ENCODE measurements around the gene IGFL1. TPM values are rescaled to one million over a fixed set of nuclear protein-coding genes. Genes with fewer than 3 reads are reported as not detected.
"Not testable (repeated sequence)": the region's sequence is repeated elsewhere in the genome, so short reads cannot be mapped to it uniquely, and the experiment has no call there.

IGFL1 gene
- not detected for total RNA-seq

DNA sequence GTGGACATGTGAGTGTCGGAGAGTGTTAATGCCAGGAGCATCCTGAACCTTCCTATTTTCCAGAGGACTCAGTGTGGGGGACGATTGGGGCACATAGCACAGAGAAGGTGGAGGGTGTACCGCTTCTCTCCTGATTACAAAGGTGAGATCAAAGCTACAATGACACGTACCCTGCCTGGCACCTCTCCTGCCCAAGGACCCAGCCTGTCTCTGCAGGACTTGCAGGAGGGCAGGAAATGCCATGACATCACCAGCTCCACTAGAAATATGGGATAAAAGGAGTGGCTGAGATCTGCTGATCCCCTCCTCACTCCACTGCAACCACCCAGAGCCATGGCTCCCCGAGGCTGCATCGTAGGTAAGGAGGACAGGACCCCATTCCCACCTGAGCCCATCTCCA lies at the start of gene IGFL1:
IGFL1 (plus strand) TSS at position 301 of the 400 bp plus-strand sequence; CDS start at position 334, 33 bp downstream.
- H3K36me3 Mint-ChIP-seq, result no peaks in the 10 kb centered on the region
- peaks cover 7% of the 10 kb centered on the region for H3K4me1 Mint-ChIP-seq
- CTCF ChIA-PET, result interaction anchor here (0.5 kb wide), 1 partner anchor 51 kb away, joined by 4 read pairs; no protein-coding TSS in a partner anchor
- no peak within 1 kb of the TSS for H3K4me3 Mint-ChIP-seq
- H3K9me3 Mint-ChIP-seq (ENCODE audit: low read depth), result no peaks in the 10 kb centered on the region
- peaks cover 30% of the 10 kb centered on the region for H3K27me3 Mint-ChIP-seq
- no peak for ATAC-seq
- no peak for DNase-seq
- no peak within 1 kb of the TSS for H3K27ac Mint-ChIP-seq

DNA sequence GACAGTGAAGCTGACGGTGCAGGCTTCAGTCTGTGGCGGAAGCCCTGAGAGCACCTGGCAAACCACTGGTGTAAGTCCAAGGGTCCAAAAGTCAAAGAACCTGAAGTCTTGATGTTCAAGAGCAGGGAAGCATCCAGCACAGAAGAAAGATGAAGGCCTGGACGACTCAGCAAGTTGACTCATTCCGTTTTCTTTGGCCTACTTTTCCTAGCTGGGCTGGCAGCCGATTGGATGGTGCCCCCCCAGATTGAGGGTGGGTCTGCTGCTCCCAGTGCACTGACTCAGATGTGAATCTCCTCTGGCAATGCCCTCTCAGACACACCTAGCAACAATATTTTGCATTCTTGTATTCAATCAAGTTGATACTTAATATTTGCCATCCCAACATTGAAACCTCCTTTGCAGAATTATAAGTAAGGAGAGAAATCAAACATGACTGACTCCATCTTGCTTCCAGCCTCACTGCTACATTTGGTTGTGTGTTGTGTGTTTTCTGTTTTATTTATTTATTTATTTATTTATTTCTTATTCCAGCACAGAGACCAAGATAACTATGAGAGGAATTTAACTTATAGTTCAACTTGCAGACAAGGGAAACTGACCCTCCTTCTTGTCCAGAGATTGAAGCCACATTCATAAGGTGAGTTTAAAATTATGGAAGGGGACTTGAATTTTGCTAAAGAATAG lies 48.7 kb upstream of the IGFL1 start:
- H3K27ac Mint-ChIP-seq, result no peak overlapping the region
- H3K36me3 Mint-ChIP-seq, result no peaks in the 10 kb centered on the region
- H3K27me3 Mint-ChIP-seq, result peaks cover 40% of the 10 kb centered on the region
- CTCF ChIA-PET, result interaction anchor here (1.5 kb wide), 1 partner anchor 153 kb away, joined by 4 read pairs; no protein-coding TSS in a partner anchor
- no peaks in the 10 kb centered on the region for H3K9me3 Mint-ChIP-seq (ENCODE audit: low read depth)
- DNase-seq (no peak), ATAC-seq (no peak)
- no peak overlapping the region for H3K4me3 Mint-ChIP-seq
- peaks cover 9% of the 10 kb centered on the region for H3K4me1 Mint-ChIP-seq

DNA sequence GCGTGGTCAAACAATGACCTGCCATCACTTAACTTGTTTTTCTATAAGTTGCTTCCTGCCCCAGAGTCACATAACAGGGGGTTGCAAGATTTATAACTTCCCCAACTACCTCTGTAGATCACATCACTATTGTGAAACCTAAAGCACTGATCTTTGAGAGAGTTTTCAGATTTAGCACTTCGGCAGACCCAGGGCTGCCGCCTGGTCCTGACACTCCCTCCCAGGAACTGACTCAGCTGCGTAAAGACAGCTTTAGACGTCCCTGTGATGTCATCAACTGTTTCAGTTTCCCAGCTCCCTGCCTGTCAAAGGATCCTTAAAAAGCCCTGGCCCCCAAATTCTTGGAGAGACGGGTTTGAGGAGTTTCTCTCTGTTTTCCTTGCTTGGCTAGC lies 48.2 kb upstream of the IGFL1 start:
- DNase-seq, result no peak
- Mint-ChIP-seq H3K4me3 (no peak overlapping the region), H3K4me1 (peaks cover 9% of the 10 kb centered on the region), H3K36me3 (no peaks in the 10 kb centered on the region), H3K27me3 (peaks cover 43% of the 10 kb centered on the region), H3K9me3 (ENCODE audit: low read depth) (no peaks in the 10 kb centered on the region), H3K27ac (no peak overlapping the region)
- CTCF ChIA-PET, result interaction anchor here (1.5 kb wide), 1 partner anchor 153 kb away, joined by 4 read pairs; no protein-coding TSS in a partner anchor
- ATAC-seq, result no peak

DNA sequence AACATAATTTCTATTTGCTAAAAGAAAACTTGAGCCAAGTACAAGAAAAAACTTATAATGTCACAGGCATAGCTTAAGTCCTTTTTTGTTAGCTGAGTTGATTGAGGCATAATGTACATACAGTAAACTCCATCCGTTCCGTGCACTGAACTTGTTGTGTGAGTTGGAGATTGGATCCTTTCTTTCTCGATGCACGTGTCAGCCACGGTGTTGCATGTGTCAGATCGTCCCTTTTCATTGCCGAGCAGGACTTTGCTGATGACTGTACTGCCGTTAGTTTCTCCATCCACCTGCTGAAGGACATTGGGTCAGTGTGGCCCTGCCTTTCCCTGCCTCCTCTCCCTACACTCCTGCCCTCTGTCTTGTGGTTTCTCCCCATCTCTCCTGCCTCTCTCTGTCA lies 47.1 kb upstream of the IGFL1 start:
- Mint-ChIP-seq H3K36me3 (no peaks in the 10 kb centered on the region), H3K27me3 (peaks cover 46% of the 10 kb centered on the region), H3K4me3 (no peak overlapping the region), H3K9me3 (ENCODE audit: low read depth) (no peaks in the 10 kb centered on the region), H3K4me1 (peaks cover 9% of the 10 kb centered on the region), H3K27ac (no peak overlapping the region)
- no peak for DNase-seq
- ATAC-seq, result no peak
- CTCF ChIA-PET, result interaction anchor here (1.5 kb wide), 1 partner anchor 154 kb away, joined by 4 read pairs; no protein-coding TSS in a partner anchor

DNA sequence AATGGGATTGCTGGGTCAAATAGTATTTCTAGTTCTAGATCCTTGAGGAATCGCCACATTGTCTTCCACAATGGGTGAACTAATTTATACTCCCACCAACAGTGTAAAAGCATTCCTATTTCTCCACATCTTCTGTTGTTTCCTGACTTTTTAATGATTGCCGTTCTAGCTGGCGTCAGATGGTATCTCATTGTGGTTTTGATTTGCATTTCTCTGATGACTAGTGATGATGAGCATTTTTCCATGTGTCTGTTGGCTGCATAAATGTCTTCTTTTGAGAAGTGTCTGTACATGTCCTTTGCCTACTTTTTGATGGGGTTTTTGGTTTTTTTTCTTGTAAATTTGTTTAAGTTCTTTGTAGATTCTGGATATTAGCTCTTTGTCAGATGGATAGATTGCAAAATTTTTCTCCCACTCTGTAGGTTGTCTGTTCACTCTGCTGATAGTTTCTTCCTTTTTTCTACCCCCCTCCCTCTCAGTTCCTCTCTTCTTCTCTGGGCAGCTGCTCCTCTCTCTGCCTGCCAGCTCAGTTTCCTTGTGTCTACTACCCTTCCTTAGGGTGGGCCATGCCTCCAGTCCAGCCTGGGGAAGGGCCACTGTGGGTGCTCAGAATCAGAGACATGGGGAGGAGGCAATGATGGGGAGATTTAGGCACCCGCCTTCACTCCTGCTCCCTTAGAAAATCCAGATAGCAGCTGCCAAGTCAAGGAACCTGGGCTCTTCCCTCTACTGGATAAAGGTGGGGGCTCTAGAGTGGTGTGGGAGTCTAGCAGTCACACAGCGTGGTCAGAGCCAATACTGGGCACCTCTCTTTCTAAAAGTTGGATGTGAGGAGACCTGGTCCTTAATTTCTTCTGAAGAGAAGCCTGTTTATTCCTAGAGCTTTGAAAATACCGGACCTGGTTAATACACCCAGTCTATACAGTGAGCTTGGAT lies 44.5 kb upstream of the IGFL1 start:
- not testable (repeated sequence) for H3K4me3 Mint-ChIP-seq; H3K27ac Mint-ChIP-seq; H3K36me3 Mint-ChIP-seq; DNase-seq; H3K4me1 Mint-ChIP-seq; ATAC-seq; H3K9me3 Mint-ChIP-seq (ENCODE audit: low read depth)
- peaks cover 57% of the 10 kb centered on the region for H3K27me3 Mint-ChIP-seq
- CTCF ChIA-PET, result interaction anchor here (1.5 kb wide), 1 partner anchor 9 kb away, joined by 4 read pairs; no protein-coding TSS in a partner anchor

DNA sequence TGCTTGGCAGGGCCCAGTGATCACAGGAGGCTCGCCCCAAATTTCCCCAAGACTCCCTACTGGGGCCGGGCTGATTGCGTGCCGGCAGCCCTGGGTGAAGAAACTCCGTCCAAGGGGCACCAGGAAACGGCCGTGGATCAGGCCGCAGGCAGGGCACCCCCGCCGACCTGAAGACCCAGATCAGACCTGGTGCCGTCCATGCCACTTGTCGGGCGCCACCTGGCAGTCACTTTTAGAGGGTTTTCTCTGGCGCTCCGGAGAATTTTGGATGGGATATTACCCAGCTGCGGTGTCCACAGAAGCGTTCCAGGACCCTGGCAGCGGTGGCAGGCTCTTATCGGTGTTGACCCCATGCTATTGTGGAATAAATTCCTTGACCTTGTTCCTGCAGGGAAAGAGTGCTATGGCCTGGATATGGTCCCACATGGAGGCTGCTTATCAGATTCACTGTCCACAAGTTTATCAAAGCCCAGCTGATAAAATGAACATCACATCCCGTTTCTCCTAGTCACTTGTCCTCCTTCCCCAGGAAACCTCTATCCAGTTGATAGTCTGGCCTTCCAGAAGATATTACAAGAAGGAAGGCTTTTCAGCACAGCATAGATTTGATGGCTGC lies 43.3 kb upstream of the IGFL1 start:
- Mint-ChIP-seq H3K36me3 (no peaks in the 10 kb centered on the region), H3K27me3 (peaks cover 67% of the 10 kb centered on the region)

DNA sequence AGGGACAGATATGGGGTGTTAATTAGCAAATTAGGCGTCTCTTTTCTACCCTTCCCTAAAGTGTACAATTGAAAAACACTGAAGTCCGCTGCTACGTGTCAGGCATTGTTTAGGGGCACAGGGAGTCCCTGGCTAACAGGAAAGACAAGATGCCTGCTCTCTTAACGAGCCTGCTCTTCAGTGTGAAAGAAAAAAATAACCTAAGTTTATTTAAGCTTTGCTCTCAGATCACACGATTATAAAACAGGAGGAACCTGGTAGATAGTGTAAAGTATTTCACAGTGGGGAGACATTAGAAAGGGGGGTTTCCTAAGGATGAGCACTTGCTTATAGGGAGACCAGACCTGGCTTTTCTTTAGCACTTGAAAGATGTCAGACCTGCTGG lies 42.8 kb upstream of the IGFL1 start:
- Mint-ChIP-seq H3K9me3 (ENCODE audit: low read depth) (no peaks in the 10 kb centered on the region), H3K36me3 (no peaks in the 10 kb centered on the region), H3K4me1 (peaks cover 7% of the 10 kb centered on the region), H3K4me3 (no peak overlapping the region), H3K27me3 (peaks cover 72% of the 10 kb centered on the region), H3K27ac (no peak overlapping the region)
- DNase-seq, result no peak
- ATAC-seq, result no peak
- CTCF ChIA-PET, result interaction anchor here (0.6 kb wide), 1 partner anchor 241 kb away, joined by 3 read pairs; no protein-coding TSS in a partner anchor

More for the DNA sequence above, 43.3 kb upstream of the IGFL1 start:
- Mint-ChIP-seq H3K9me3 (ENCODE audit: low read depth) (no peaks in the 10 kb centered on the region), H3K27ac (no peak overlapping the region), H3K4me3 (no peak overlapping the region), H3K4me1 (peaks cover 9% of the 10 kb centered on the region)
- DNase-seq, result no peak
- ATAC-seq, result no peak
- CTCF ChIA-PET, result interaction anchor here (0.6 to 1.5 kb wide), 3 partner anchors 8 to 277 kb away, joined by 3 to 4 read pairs (median 3); no protein-coding TSS in a partner anchor

DNA sequence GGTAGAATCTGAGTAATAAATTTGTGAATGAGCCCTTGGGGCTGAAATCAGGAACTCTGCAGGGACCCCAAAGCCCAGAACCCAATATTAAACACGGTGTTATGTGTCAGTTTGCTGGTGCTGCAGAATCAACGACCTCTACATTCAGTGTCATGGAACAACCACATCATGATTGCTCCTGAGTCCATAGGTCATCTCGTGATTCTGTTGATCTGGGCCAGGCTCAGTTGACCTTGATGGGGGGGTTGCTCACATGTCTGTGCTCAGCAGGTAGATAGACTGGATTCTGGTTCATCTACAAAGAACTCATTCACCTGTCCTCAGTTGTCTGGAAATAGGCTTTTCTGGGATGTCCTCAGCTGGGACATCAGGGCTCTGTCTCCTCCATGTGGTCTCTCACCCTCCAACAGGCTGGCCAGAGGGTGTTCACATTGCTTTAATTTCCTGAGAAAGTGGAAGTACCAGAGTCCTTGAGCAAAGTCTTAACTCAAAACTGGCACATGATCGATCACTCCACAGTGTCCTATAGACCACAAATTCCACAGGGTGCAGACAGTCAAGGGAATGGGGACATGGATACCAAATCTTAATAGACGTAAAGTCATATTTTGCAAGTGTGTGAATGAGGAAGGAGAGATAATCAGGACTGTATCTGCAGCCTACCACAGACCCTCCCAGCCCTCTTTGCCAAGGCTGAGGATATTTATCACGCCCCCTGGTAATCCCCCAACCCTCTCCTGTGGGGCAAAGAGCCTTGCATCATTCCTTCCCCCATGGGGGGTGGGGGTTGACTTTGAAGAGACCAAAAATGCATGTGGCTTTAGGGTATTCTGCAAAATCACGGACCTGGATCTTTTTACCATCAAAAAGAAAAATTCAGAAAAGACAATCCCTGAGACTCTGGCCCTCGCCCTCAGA lies 39.3 kb upstream of the IGFL1 start:
- Mint-ChIP-seq H3K36me3 (no peaks in the 10 kb centered on the region), H3K4me1 (peaks cover under 1% of the 10 kb centered on the region), H3K27me3 (peaks cover 69% of the 10 kb centered on the region), H3K9me3 (ENCODE audit: low read depth) (no peaks in the 10 kb centered on the region), H3K27ac (no peak overlapping the region), H3K4me3 (no peak overlapping the region)
- no peak for DNase-seq
- ATAC-seq, result no peak
- CTCF ChIA-PET, result interaction anchor here (0.5 to 2.3 kb wide), 6 partner anchors 15 to 173 kb away, joined by 3 to 24 read pairs (median 4); no protein-coding TSS in a partner anchor

DNA sequence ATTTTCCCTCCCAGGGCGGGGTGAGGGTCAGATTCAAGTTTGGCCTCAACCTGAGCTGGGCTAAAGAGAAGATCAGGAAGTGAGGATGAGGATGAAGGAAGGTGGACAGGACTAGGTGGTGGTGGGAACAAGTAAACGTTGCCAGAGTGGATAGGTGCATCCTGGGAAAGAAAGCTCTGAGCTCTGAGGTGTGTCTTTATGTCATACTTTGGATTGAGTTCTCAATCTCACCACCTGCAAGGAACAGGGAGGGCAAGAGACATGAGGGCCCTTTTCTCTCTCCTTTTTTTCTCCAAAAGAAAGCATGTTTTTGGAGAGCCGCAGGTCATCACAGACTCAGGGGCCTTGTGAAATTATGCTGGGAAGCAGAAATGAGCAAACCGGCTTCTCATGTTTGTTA lies 38.2 kb upstream of the IGFL1 start:
- Mint-ChIP-seq H3K27ac (no peak overlapping the region), H3K27me3 (peaks cover 74% of the 10 kb centered on the region), H3K4me1 (no peaks in the 10 kb centered on the region), H3K36me3 (no peaks in the 10 kb centered on the region), H3K4me3 (no peak overlapping the region), H3K9me3 (ENCODE audit: low read depth) (no peaks in the 10 kb centered on the region)
- ATAC-seq (no peak), DNase-seq (no peak)
- CTCF ChIA-PET, result interaction anchor here (1.6 kb wide), 1 partner anchor 162 kb away, joined by 8 read pairs; no protein-coding TSS in a partner anchor

DNA sequence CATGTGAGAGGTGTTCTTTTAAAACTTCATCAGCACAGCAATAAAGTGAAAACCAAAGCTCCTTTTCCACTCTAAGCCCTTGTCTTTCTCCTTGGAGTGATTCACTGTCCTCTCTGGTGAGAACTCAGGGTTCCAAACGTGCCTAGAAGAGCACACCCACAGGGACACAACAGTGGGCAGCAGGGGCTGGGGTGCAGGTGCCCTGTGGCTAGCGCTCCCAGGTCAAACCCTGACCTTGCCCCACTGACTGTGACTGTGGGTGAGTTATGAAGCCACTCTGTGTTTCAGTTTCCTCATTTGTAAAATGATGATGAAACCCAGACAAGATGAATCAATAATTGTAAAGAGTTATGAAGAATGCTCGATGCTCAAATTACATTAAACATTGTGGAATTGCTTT lies 37.6 kb upstream of the IGFL1 start:
- Mint-ChIP-seq H3K27ac (no peak overlapping the region), H3K27me3 (peaks cover 71% of the 10 kb centered on the region), H3K9me3 (ENCODE audit: low read depth) (no peaks in the 10 kb centered on the region), H3K4me3 (no peak overlapping the region), H3K36me3 (no peaks in the 10 kb centered on the region), H3K4me1 (no peaks in the 10 kb centered on the region)
- DNase-seq (no peak), ATAC-seq (no peak)
- CTCF ChIA-PET, result interaction anchor here (1.6 kb wide), 1 partner anchor 163 kb away, joined by 8 read pairs; no protein-coding TSS in a partner anchor

DNA sequence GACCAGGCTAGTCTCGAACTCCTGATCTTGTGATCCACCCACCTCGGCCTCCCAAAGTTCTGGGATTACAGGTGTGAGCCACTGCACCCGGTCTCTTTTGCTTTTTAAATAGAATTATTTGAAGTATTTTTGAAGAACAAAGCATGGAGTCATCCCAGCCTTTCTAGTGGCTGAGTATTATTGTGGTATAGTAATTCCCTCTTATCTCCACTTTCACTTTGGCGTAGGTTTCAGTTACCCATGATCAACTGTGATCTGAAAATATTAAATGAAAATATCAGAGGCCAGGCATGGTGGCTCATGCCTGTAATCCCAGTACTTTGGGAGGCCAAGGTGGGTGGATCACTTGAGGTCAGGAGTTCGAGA lies 36.9 kb upstream of the IGFL1 start:
- H3K36me3 Mint-ChIP-seq, result not testable (repeated sequence)

DNA sequence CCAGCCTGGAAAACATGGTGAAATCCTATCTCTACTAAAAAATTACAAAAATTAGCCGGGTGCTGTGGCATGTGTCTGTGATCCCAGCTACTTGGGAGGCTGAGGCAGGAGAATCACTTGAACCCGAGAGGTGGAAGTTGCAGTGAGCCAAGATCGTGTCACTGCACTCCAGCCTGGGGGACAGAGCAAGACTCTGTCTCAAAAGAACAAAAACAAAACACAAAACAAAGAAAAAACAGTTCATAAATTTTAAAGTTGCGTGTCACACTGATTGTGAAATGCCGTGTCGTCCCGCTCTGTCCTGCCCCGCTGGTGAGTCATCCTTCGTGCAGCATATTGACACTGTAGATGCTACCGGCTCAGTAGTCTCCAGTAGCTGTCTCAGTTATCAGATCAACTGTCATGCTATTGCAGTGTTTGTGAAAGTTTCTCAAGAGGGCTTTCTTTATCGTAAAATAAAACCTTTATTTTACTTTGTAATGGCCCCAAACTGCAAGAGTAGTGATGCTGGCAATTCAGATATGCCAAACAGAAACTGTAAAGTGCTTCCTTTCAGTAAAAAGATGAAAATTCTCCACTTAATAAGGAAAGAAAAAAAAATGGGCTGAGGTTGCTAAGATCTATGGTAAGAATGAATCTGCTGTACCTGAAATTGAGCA lies 36.4 kb upstream of the IGFL1 start:
- ATAC-seq (no peak), DNase-seq (no peak)
- Mint-ChIP-seq H3K27ac (no peak overlapping the region), H3K36me3 (no peaks in the 10 kb centered on the region), H3K4me1 (no peaks in the 10 kb centered on the region), H3K9me3 (ENCODE audit: low read depth) (no peaks in the 10 kb centered on the region), H3K27me3 (peaks cover 73% of the 10 kb centered on the region), H3K4me3 (no peak overlapping the region)
- CTCF ChIA-PET, result interaction anchor here (1.2 to 1.8 kb wide), 2 partner anchors 8 to 165 kb away, joined by 4 to 5 read pairs; no protein-coding TSS in a partner anchor

More for the DNA sequence above, 36.9 kb upstream of the IGFL1 start:
- H3K4me3 Mint-ChIP-seq; H3K9me3 Mint-ChIP-seq (ENCODE audit: low read depth); H3K27ac Mint-ChIP-seq; DNase-seq; H3K4me1 Mint-ChIP-seq; ATAC-seq: not testable (repeated sequence)
- CTCF ChIA-PET, result interaction anchor here (1.8 kb wide), 1 partner anchor 164 kb away, joined by 5 read pairs; no protein-coding TSS in a partner anchor
- H3K27me3 Mint-ChIP-seq, result peaks cover 76% of the 10 kb centered on the region

Measured in activated CD8-positive, alpha-beta memory T cell treated with anti-CD3 and anti-CD28 coated beads, Interleukin-2, amount 10 ng/mL, durations not matched to agents 7 days and 5 days (primary cell).